Measurements from ENCODE around the gene PATL1. TPM values are rescaled to one million over a fixed set of nuclear protein-coding genes. Genes with fewer than 3 reads are reported as not detected.

Gene PATL1
- total and polyA plus RNA-seq, 2 experiments from 2014 or later = 12.9 to 19.6 TPM

GRCh38 chr11:59630493-59630892 is 38.3 kb downstream of the PATL1 start (continued):
- TF ChIP-seq ZNF462 (CRISPR knock-in tag; IDR thresholded peaks at IDR 0.05) (no peak), JUNB (IDR thresholded peaks at IDR 0.05; ENCODE audit: unreplicated experiment) (no peak), ETS1 (IDR thresholded peaks at IDR 0.05) (no peak), REST (IDR thresholded peaks at IDR 0.05; ENCODE audit: unreplicated experiment) (no peak)

GRCh38 chr11:59629996-59630395 is 38.8 kb downstream of the PATL1 start:
- Histone ChIP-seq H3K79me2 (replicated peaks; ENCODE audit: insufficient read depth) (no peaks in the 10 kb centered on the region), H4K20me1 (replicated peaks; ENCODE audit: insufficient read depth) (no peaks in the 10 kb centered on the region), H3K27ac (ENCODE audit: low read depth) (no peak overlapping the region), H3K4me2 (no peak overlapping the region), H3K27me3 (ENCODE audit: insufficient read depth) (no peaks in the 10 kb centered on the region), H3F3A (replicated peaks; ENCODE audit: low read depth) (no peaks in the 10 kb centered on the region), H3K4me1 (ENCODE audit: insufficient read depth) (no peaks in the 10 kb centered on the region), H3K4me3 (no peak overlapping the region), H3K9me2 (ENCODE audit: insufficient read depth) (no peaks in the 10 kb centered on the region), H3K36me3 (ENCODE audit: insufficient read depth) (no peaks in the 10 kb centered on the region), H2AFZ (no peak overlapping the region)
- peaks cover 15% of the 10 kb centered on the region; the same call in 2 of the 3 replicates for H3K4me1 Mint-ChIP-seq
- no peak overlapping the region for H3K27ac Mint-ChIP-seq
- ATAC-seq (no peak), DNase-seq (ENCODE audit: low spot score) (no peak)
- H3K27me3 Mint-ChIP-seq (ENCODE audit: insufficient read depth, low read depth, poor library complexity) = peaks cover 2% of the 10 kb centered on the region
- H3K9me3 Mint-ChIP-seq = no peaks in the 10 kb centered on the region
- no peak overlapping the region for H3K4me3 Mint-ChIP-seq
- H3K36me3 Mint-ChIP-seq (ENCODE audit: low read depth) = no peaks in the 10 kb centered on the region
- TF ChIP-seq ZNF331 (CRISPR knock-in tag; IDR thresholded peaks at IDR 0.05; ENCODE audit: low read depth) (no peak), STAT1 (IDR thresholded peaks at IDR 0.05; ENCODE audit: unreplicated experiment) (no peak), ZNF114 (CRISPR knock-in tag; IDR thresholded peaks at IDR 0.05) (no peak)
